NCI-H69 (cell line): Measurements from ENCODE around the gene SHC3.
A peak's percentile ranks its signal among the peaks of the same experiment; 100 is the strongest.

Experiments
- DNase-seq: peaks from one replicate; lab custom pipeline; 2025; lab: John Stamatoyannopoulos, UW

Gene SHC3

DNA sequence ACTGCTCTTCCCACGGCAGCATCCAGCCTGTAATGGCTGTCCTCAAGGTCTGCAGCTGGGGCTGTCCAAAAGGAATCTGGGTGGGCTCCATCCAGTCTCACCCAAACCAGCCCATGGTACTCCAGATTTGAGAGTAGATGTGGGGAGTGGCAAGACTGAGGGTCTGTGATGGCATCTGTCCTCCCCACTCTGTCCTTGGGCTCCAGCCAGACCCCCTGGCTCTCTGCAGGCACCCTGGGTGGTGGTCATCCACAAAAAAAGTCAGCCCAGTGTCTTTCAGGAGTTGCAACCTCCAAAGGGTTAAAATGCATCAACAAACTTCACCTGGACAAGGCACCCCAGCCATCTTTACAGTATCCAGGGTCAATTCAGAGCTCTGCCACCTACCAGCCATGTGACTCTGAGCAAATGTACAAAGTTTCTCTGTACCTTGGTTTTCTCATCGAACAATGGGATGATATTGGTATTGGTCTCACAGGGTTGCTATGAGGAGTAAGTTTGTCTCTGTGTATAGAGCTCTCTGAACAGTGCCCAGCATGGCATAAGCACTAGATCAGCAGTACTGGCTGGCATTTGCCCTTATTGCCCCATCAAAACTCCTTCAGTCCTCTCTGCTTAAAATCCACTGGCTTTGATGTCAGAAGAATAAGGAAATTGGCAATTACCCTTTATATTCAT lies 194.6 kb downstream of the SHC3 start:
- DNase-seq = no peak

DNA sequence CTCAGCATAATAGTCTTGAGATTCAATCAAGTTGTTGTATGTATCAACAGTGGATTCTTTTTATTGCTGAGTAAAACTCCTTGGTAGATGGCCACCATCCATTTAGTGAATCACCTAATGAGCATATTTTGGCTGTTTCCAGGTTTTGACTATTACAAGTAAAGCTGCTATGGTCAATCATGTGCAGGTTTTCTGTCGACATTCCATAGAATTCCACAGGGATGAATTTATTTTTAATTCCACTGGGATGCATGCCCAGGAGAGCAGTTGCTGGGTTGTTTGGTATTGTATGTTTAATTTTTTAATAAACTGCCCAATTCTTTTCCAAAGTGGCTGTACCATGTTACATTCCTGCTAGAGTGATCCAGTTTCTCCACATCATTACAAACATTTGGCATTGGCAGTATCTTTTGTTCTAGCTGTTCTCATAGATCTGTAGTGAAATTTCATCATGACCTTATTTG lies 197.8 kb downstream of the SHC3 start:
- DNase-seq = no peak

DNA sequence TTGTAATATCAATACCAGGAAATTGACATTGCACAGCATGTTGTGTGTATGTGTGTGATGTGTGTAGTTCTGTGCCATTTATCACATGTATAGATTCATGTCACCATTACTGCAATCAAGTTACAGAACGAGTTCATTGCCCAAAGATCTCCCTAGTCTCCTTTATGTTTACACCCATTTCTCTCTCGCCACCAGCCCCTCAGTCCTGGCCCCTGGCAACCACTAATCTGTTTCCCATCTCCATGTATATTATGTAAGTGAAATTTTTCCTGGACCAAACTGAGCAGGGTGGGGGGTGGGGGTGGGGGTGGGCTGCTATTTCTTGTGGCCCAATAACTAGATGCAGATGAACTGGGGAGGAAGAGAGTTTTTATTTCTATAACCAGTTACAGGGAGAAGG lies 198.8 kb downstream of the SHC3 start:
- no peak for DNase-seq

DNA sequence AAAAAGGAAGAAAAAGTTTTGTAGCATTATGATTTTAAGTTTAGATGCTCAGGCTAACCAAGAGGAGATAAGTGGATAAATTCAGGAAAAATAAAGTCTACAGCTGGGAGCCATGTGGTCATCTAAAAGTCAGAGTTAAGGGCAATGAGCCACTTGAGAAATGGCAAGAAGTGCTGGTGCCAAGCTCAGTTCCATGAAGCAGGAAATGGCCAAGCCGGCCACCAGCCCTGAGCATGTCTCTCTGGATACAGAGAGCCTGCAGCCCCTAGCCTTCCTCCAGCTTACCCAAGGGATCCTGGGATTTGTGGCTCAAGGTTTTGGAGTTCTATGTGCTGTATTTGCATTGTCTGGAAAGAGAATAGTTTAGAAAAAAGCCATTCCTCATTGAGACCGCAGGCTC lies 199.6 kb downstream of the SHC3 start:
- DNase-seq = no peak

DNA sequence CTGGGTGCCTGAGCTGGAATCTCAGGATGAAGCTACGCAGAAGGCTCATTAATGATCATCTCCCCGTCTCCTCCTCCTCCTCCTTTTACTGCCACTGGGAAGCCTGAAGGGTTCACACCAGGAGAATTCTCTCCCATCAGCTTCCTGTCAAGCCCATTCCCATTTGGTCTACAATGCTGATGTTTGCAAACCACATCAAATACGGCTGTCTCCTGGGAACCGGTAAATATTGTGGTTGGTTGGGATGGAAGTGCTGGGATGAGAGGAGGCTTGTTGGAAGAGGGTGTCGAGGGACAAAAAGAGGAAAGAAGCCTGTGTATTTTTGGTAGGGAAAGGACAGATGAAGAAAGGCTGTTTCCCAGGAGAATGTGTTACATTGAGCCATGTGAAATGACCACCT lies 200.6 kb downstream of the SHC3 start:
- no peak for DNase-seq

DNA sequence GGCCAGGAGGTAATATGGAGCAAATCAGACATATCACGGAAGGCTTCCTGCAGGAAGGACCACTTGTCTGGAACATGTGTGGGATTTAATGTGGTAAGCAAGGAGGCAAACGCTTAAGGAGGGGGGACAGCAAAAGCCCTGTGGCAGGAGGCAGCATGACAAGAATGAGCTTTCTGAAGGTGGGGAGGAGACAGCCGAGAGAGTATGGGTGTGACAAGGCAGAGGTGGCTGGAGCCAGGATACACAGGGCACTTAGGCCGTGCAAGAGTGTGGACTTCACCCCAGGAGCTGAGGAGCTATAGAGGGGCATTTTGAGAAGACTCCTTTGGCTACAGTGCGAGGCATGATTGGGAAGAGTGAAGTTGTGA lies 201.7 kb downstream of the SHC3 start:
- DNase-seq = no peak

DNA sequence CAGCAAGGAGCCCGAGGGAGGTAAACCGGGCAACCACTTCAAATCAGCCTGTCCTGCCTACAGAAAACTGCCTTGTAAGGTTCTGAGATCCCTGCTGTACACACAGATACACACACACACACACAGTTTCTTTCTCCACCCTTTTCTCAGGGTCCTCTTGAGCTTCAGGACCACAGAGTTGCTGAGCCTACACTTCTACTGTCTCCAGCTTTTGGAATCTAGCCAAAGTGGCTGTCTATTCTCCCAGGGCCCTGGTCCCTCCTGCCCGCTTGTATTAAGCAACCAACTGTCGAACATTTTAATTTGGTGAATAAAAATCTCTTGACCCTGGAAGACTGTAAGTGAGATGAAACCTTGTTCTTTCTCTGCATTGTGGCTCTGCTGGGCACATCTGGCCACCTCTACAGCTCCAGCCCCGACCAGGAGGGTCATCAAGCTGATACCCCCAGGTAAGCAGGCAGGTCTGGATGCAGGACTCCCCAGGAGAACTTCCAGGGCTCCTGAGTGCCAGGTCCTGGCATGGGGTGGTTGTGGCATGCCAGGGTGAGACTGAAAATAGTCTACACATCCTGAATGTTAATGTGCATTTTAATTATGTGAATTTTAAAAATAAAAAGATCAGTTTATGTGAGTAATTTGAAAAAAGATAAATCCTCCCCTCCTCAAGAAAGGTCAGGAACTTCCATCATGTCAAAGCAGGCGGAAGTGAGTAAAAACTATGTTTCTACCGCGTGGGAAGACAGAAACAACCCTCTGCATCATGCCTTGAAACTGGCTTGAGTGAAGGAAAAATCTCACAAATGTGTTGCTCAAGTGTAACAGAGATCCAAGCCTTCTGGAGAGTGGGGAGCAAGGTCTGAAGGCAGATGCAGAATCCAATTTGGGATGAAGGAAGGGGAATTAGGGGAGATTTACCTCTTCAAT lies 202.4 kb downstream of the SHC3 start:
- no peak for DNase-seq

DNA sequence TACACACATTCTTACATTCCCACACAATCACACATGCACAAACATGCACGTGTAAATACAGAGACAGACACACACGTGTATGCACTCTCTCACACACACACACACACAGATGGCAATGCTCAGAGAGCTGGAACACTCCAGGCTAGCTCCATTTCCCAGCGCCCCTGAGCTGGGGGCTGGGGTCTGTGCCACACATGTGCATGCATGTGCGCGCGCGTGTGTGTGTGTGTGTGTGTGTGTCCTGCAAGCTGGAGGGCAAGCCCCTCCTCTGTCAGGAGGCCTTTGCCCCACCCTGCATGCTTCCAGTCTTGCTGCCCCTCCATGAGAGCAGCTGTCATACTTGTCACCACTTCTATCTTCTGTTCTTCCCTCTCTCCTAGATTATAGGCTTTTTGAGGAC lies 204.0 kb downstream of the SHC3 start:
- DNase-seq = no peak

DNA sequence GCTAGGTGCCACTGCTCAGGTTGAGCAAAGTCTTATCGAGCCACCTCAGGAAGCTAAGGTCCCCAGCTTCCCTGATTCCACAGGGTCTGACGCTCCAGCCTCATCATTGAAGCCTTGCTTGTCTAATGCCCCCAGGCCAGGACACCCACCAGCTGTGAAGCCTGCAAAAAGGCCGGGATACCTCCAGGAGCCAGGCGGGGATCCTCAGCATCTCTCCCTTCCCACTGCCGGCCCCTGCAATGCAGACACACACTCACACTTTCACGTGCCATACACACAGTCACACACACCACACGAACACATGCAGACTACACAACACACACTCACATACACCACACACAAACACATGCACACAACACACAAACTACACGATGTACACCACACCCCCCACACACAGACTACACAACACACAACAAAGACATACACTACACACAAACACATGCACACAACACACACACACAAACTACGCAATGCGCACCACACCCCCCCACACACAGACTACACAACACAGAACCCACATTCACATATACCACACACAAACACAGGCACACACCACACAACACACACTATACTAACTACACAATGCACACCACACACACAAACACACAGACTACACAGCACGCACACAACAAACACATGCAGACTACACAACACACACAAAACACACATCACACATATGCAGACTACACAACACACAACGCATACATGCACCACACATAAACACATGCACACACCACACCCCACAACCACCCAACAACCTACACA lies 205.2 kb downstream of the SHC3 start:
- no peak for DNase-seq

DNA sequence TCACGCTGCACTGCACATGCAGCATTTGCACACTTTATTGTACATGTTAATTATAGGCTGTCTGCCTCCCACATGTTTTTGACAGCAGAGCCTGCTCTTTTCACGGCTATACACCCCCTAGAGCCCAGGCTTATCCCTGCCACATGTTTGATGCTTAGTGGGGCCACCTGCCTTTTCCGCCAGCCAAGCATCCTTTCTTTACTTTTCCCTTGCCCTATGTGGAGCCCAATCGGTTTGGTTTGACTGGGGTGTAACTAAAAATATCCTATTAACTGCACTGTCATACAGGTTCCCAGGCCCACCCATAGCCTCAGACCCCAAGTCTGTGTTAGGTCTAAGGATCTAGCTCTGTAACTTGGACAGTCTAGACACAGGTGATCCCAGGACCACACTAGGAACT lies 206.2 kb downstream of the SHC3 start:
- no peak for DNase-seq

DNA sequence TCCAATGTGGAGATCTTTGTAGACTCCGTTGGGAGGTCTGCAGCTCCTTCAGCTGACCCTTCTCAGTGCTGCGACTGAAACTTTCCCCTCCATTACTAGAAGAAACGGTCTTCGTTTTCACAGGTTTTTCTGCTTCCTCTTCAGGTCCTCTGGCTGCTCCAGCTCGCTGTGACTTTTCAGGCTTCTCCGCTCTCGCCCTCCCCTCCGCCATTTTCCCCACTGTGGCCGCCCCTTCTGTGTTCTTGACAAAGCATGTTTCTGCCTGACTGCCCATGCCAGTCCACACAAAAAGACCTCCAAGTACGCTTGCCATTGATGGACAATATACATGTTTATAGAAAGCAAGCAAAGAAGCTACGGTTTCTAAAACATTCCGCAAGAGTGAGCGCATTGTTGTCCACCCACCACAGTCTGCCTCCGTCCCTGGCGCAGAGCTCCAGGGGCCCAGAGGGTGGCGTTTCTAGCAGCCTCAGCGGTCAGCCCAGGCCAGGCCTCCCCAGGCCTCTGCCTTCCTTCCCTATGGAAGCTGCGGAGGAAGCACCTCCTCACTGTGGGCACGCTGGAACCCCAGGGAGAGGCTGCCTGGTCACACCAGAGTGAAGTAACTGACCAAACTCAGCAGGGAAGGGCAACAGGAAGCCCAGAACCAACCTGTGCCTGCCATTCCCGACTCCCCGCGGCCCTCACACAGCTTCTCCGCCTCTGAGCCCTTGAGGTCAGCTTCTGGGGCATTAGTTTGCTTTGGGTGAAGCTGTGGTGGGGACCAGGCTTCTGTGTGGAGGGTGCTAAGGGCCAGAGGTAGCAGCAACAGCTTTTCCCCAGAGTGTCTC lies 207.3 kb downstream of the SHC3 start:
- DNase-seq = no peak

DNA sequence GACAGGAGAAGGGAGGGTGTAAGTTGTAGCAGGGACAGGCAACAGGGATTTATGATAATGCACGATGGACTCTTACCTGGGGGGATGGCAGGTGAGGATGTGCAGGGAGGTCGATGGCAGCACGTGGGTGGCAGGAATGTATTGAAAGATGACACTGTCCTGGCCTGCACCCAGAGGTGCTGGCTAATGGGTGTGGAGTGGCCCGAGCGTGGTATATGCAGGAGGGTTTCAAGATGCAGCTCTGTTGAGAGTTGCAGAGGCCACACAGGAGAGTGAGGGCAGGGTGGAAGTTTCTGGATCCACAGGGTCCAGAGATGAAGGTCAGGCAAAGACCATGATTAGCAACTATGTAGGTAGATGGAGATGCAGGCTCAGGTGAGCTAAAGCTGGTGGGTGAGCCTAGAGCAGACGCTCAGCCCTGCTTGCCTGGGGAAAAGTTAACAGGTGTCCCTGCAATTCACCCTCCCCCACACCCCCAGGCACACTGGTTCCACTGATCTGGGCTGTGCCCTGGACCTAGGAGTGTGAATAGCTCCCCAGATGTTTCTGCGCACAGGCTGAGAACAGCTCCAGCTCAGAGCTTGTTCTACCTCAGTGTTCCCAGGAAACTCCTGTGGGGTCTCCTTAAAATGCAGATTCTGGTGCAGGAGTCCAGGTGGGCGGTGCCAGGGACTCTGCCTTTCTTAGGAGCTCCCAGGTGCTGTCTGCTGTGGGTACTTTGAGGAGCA lies 208.8 kb downstream of the SHC3 start:
- no peak for DNase-seq

DNA sequence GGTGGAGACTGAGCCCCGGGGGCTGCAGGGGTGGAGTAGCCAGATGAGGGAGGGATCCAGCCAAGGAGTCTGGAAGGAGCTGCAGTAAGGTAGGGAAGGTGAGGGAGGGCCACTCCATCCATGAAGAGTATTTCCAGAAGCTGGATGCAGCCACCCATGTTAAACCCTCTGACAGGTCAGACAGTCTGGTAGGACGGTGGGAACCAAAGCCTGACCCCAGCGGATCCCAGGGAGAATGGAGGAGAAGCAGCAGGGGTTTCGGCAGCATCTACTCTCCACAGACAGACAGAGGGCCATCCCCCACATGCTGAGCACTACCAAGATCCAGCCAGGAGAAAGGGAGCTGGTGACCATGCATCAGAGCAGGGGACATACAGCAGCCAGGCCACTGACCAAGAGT lies 209.8 kb downstream of the SHC3 start:
- no peak for DNase-seq

DNA sequence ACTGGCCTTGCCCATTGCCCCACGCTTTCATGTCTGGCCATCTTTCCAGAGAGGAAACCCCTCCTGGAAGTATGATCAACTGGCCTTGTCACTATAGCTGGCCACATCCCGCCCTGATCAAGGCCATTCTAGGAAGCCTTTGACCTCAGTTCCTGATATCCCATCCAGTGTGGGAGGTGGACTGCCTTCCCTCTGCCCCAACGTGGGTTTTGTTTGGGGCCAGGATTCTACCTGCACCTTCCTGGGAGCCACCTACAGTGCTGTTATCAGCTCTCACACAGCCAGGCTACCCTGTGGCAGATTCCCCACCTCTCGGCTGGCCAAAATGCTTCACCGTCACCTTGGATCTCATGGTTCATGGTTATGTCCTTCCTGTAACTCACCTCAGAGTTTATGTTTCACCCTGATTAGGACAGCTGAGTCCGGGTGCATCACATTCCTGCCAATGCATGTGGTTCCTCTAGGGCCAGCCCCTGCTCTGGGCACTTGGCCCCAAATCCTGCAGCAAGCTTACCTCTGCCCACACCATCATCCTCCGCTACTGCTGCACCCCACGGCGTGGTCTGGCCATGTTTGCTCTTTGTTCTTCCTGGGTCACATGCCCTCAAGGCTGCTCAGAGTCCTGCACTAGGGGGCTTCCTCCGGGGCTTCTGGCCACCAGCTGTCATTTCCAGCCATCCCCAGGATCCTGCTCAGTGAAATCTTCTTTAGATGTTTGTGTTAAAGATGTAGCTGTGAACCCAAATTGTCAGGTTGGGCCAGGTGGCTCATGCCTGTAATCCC lies 211.5 kb downstream of the SHC3 start:
- no peak for DNase-seq

DNA sequence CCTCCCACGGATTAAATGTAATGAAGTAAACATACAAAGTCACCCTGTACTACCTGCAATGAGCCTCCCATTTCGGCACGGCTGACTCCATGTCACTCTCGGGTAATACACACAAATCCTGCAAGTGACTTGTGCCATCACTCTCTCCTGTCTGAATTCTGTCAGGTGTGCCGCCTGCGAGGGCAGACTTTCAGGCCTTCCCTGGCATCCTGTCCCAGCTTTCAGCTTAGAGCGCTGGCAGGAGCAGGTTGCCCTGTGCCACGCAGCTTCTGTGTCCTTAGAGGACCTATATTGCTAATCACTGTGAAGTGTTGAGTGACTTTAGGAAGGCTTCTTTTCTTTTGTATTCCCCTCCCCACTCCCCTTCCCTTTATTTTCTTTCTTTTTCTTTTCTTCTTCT lies 213.1 kb downstream of the SHC3 start:
- no peak for DNase-seq

DNA sequence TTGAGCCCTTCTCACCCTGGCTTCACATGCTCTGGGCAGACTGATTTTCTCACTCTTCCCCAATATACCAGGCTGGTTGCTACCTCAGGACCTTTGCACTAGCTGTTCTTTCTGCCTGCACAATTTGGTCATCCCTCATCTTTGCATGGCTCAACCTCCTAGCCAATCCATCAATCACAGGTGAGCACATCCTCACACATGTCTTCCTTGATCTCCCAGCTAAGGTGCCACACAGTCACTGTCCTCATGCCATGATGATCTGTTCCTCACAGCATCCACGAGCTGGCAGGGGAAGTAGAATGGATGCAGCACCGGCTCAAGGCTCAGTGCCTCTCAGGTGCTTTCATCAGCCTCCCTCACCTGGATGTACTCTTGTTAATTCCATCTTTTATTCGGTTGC lies 218.0 kb downstream of the SHC3 start:
- DNase-seq = no peak

DNA sequence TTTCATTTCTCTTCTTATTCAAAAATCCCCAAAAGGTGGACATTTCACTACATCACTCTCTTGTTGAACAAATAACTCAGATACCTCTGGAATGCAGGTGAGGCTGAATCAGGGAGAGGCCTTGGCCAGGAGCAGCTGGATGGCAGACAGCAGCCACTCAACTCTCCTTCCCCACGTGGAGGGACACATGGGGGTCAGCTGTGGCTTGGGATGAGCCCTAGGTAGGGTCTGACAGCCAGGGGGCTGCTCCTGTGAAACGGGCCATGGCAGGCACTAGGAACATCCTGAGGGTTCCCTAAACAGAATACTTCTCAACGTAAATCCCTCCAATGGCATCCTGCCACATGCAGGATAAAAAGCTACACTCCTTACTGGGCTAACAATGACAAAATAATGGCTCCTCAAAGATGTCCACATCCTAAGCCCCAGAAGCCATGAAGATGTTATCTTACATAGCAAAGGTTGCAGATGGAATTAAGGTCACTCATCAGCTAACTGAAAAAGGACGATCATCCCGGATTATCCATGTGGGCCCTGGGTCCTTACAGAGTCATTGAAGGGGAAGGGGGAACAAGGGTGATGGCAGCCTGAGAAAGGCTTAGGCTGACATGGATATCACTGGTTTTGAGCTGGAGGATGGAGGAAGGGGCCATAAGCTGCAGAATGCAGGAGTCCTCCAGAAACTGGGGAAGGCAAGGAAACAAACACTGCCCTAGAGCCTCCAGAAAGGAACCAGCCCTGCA lies 218.7 kb downstream of the SHC3 start:
- no peak for DNase-seq

DNA sequence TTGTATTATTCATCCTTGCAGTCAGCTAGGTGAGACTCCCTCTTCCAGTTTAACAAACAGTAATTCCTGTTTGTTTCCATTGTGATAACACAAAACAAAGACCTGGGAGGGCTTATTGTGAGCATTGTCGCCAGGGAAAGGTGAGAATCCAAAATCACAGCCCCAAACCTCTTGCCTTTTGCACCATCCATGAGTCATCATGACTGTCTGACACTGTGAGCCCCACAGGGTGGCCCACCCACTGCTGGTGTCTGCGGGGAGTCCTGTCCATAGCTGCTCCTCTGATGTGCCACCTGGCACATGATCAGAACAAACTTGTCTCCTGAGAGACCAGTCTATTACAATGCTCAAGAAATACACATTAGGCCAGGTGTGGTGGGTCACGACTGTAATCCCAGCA lies 221.1 kb downstream of the SHC3 start:
- peak; percentile 20 for DNase-seq
